Mesodermal cell (in vitro differentiated cells): ENCODE results near the gene ZNF689.
"Not testable (repeated sequence)": the region's sequence is repeated elsewhere in the genome, so short reads cannot be mapped to it uniquely, and the experiment has no call there.

Source experiments
- H3K27ac ChIP-seq: 2 replicates; pipeline ENCODE4 v1.7.0; 2013; ENCODE audit warnings: mild to moderate bottlenecking, low read depth, low read length, moderate library complexity; ENCODE audit not compliant: severe bottlenecking
- H3K36me3 ChIP-seq: 2 replicates; pipeline ENCODE4 v1.7.1; 2013; ENCODE audit warnings: mild to moderate bottlenecking, low read length, moderate library complexity; ENCODE audit not compliant: control insufficient read depth, insufficient read depth
- H3K4me1 ChIP-seq: one replicate; pipeline ENCODE4 v1.7.1; 2013; ENCODE audit warnings: mild to moderate bottlenecking, low read length; ENCODE audit not compliant: insufficient read depth, control insufficient read depth, poor library complexity, severe bottlenecking
- H3K4me3 ChIP-seq: 2 replicates; pipeline ENCODE4 v1.7.0; 2013; ENCODE audit warnings: low read length, control low read depth, mild to moderate bottlenecking; ENCODE audit not compliant: insufficient read depth, poor library complexity, severe bottlenecking; ENCODE audit errors: extremely low read depth
- H3K9me3 ChIP-seq: 2 replicates; pipeline ENCODE4 v1.7.1; 2013; ENCODE audit warnings: mild to moderate bottlenecking, low read length, moderate library complexity; ENCODE audit not compliant: control insufficient read depth
- WGBS, 2 experiments: methylation state at CpG; one replicate each; pipeline ENCODE4 v1.1.5; 2013; ENCODE audit warnings: missing lambda C conversion rate in 2 of 2; ENCODE audit not compliant: insufficient coverage in 2 of 2; 5-methylcytosine and 5-hydroxymethylcytosine counted together

The ZNF689 gene

DNA sequence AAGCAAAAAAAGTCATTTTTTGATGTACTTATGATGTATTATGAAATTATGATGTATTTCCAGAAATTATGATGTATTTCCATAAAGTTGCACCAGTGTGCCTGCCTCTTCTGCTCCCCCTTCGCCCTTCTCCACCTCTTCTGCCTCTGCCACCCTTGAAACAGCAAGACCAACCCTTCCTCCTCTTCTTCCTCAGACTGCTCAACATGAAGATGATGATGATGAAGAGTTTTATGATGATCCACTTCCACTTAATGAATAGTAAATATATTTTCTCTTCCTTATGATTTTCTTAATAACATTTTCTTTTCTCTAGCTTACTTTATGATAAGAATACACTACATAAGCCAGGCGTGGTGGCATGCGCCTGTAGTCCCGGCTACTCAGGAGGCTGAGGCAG, 17.3 kb downstream of the ZNF689 start:
- Histone ChIP-seq H3K4me1 (no peaks in the 10 kb centered on the region), H3K36me3 (peaks cover 15% of the 10 kb centered on the region), H3K9me3 (no peaks in the 10 kb centered on the region), H3K27ac (no peak overlapping the region), H3K4me3 (no peak overlapping the region)
- WGBS, 2 experiments, result 95 to 97% methylated on average over 3 of the region's 4 CpGs

DNA sequence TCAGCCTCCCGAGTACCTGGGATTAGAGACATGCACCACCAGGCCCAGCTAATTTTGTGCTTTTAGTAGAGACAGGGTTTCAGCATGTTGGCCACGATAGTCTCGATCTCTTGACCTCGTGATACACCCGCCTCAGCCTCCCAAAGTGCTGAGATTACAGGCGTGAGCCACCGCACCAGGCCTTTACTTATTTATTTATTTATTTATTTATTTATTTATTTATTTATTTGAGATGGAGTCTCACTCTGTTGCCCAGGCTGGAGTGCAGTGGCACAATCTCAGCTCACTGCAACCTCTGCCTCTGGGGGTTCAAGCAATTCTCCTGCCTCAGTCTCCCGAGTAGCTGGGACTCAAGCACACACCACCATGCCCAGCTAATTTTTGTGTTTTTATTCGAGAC, 19.3 kb downstream of the ZNF689 start:
- peaks cover 27% of the 10 kb centered on the region for H3K36me3 ChIP-seq
- 90 to 98% methylated on average over 1 to 6 of the region's 9 CpGs for WGBS, 2 experiments
- H3K27ac ChIP-seq, H3K9me3 ChIP-seq, H3K4me3 ChIP-seq, H3K4me1 ChIP-seq: not testable (repeated sequence)

DNA sequence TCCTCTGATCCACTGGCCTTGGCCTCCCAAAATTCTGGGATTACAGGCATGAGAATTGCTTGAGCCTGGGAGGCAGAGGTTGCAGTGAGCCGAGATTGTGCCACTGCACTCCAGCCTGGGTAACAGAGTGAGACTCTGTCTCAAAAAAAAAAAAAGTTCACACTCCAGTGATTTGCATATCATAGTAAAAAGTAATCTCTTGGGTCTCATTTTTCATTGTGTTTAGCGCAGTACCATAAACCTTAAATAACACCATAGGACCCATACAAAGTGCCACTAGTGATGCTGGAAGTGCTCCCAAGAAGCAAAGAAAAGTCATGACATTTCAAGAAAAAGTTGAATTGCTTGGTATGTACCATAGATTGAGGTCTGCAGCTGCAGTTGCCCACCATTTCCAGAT, 20.6 kb downstream of the ZNF689 start:
- H3K36me3 ChIP-seq, result peaks cover 24% of the 10 kb centered on the region
- not testable (repeated sequence) for H3K4me1 ChIP-seq, H3K9me3 ChIP-seq, H3K4me3 ChIP-seq, H3K27ac ChIP-seq
- WGBS, 2 experiments, result 100% methylated on average over 1 of the region's 2 CpGs

DNA sequence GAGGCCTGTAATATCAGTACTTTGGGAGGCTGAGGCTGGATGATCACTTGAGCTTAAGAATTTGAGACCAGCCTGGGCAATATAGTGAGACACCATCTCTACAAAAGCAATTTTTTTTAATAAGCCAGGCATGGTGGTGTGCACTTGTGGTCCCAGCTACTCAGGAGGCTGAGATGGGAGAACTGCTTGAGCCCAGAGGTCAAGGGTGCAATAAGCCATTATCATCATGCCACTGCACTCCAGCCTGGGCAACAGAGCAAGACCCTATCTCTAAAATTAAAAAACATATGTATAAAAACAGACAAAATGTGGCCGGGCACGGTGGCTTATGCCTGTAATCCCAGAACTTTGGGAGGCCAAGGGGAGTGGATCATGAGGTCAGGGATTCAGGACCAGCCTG, 21.5 kb downstream of the ZNF689 start:
- WGBS, 2 experiments, result no CpG with 5 or more reads among the region's 2 CpGs
- no peak overlapping the region for H3K4me3 ChIP-seq
- H3K4me1 ChIP-seq, result no peaks in the 10 kb centered on the region
- no peak overlapping the region for H3K27ac ChIP-seq
- H3K36me3 ChIP-seq, result peaks cover 31% of the 10 kb centered on the region
- H3K9me3 ChIP-seq, result no peaks in the 10 kb centered on the region

DNA sequence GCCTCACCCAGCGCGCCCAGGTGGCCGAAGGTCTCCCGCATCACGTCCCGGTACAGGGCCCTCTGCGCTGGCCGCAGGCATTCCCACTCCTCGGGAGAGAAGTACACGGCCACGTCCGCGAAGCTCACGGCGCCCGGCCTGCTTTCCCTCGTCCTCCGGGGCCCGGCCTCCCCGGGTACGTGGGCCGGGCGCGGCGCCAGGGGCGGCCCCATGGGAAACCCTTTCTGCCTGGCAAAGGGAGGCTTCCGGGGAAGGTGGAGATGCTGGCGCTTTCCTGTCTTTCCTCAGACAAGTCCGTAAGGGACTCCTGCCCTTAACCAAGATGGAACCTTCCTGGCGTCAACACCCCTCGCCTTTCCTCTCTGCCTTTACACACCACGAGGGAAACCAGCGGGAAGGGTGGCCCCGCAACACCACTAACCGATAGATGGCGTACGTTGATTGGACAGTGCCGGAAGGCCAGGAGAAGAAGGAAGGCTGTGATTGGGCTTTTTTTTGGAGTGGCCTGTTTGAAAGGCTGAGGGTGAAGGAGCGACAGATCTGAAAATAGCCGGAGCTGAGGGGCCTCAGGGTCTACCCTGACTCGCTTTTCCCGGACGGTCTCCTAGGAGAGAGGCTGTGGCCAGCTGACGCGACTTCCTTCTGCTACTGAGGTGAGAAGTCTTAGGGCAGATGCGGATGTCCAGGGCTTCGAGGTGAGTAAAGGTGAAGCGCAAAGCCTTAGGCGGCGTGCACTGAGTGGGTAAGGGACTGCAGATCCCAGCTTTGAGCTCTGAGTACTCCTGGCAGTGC, 24.6 kb downstream of the ZNF689 start, which contains the start of gene ZNF785:
Gene ZNF785 (minus strand): TSS at position 298 of the 792 bp plus-strand sequence. CDS start 86 bp downstream, at position 212.
- WGBS, 2 experiments, result 10 to 11% methylated on average over 41 to 45 of the region's 50 CpGs
- H3K9me3 ChIP-seq, result no peaks in the 10 kb centered on the region
- H3K4me1 ChIP-seq, result peaks cover 4% of the 10 kb centered on the region
- peak within 1 kb of the TSS; percentile 82 for H3K4me3 ChIP-seq
- peaks cover 59% of the 10 kb centered on the region for H3K36me3 ChIP-seq
- H3K27ac ChIP-seq, result peak within 1 kb of the TSS; percentile 79

DNA sequence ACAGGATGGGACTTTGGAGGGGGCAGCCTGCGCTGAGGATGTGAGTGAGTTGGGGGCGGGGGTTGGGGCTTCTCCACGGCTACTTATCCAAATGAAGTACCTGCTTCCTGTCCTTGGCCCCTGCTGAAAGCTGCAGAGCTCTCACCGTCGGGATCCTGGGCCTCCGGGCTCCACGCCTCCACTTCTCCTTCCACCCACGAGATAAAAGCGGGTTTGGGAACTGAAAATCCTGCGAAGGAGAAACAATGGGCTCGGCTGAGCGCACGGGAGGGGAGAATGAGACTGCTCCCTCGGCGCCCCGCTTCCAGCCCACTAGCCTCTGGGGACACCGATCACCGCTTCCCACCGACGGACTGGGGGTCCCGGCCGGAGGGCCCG, 25.2 kb downstream of the ZNF689 start:
- Histone ChIP-seq H3K4me3 (peak overlapping the region; percentile 82), H3K9me3 (no peaks in the 10 kb centered on the region), H3K27ac (peak overlapping the region; percentile 79), H3K4me1 (peaks cover 4% of the 10 kb centered on the region), H3K36me3 (peaks cover 59% of the 10 kb centered on the region)
- WGBS, 2 experiments, result 0 to 1% methylated on average over 6 to 14 of the region's 23 CpGs

DNA sequence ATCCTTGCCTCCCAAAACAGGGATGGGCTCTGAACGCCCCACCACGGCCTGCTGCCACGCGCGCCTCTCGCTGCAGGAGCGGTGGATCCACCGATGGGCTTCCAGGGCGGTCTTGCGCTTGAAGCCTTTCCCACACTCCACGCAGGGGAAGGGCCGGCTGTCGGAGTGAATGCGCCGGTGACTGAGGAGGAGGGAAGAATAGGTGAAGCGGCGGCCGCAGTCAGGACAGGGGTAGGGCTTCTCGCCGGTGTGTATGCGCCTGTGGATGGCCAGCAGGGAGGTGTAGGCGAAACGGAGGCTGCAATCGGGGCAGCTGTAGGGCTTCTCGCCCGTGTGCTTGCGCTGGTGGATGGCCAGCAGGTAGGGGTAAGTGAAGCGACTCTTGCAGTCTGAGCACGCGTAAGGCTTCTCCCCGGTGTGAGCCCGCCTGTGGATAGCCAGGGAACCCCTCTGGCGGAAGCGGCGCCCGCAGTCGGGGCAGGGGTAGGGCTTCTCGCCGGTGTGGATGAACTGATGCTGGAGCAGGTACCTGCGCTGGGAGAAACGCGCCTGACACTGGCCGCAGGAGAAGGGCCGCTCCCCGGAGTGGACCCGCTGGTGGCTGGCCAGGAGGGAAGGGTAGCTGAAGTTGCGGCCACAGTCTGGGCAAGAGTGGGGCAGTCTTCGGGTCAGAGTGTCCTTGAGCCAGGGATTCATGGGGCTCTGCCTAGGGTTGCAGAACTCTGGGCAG, 27.4 kb downstream of the ZNF689 start:
- H3K4me1 ChIP-seq, result peaks cover 4% of the 10 kb centered on the region
- H3K9me3 ChIP-seq, result no peaks in the 10 kb centered on the region
- H3K36me3 ChIP-seq, result peaks cover 59% of the 10 kb centered on the region
- WGBS, 2 experiments, result 97 to 98% methylated on average over 45 of the region's 48 CpGs
- H3K4me3 ChIP-seq, result no peak overlapping the region
- H3K27ac ChIP-seq, result no peak overlapping the region

DNA sequence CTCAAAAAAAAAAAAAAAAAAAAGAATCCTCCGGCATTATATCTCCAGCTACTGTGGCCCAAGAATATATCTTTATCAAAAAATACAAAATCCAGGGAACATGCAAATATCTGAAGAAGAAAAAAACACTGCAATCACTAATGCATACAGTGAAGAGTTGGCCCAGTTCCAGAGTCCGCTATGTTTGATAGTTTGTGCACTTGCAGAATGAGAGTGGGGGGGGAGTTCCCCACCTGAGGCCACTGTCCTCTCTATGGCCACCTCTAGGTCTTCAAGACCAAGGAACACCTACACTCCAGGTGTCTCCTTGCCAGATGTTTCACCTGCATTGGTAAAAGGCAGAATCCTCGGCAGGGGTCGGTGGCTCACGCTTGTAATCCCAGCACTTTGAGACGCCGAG, 28.7 kb downstream of the ZNF689 start:
- Histone ChIP-seq H3K9me3 (no peaks in the 10 kb centered on the region), H3K36me3 (peaks cover 56% of the 10 kb centered on the region), H3K4me1 (peaks cover 4% of the 10 kb centered on the region), H3K27ac (no peak overlapping the region), H3K4me3 (no peak overlapping the region)
- 100% methylated on average over 5 of the region's 7 CpGs for WGBS, 2 experiments

DNA sequence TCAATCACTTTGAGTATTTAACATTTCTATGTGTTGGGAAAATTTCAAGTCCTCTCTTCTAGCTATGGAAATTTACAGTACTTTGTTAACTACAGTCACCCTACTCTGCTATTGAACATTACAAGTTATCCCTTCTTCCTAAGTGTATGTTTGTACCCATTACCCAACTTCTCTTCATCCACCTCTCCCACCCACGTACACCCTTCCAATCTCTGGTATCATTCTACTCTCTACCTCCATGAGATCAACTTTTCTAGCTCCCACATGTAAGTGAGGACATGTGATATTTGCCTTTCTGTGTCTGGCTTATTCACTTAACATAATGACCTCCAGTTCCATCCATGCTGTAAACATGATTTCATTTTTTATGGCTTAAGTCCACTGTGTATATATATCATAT, 35.5 kb downstream of the ZNF689 start:
- 80 to 100% methylated on average over 1 of the region's 1 CpG for WGBS, 2 experiments
- H3K27ac ChIP-seq, result no peak overlapping the region
- peaks cover 19% of the 10 kb centered on the region for H3K36me3 ChIP-seq
- peaks cover 11% of the 10 kb centered on the region for H3K4me1 ChIP-seq
- H3K4me3 ChIP-seq, result no peak overlapping the region
- no peaks in the 10 kb centered on the region for H3K9me3 ChIP-seq

DNA sequence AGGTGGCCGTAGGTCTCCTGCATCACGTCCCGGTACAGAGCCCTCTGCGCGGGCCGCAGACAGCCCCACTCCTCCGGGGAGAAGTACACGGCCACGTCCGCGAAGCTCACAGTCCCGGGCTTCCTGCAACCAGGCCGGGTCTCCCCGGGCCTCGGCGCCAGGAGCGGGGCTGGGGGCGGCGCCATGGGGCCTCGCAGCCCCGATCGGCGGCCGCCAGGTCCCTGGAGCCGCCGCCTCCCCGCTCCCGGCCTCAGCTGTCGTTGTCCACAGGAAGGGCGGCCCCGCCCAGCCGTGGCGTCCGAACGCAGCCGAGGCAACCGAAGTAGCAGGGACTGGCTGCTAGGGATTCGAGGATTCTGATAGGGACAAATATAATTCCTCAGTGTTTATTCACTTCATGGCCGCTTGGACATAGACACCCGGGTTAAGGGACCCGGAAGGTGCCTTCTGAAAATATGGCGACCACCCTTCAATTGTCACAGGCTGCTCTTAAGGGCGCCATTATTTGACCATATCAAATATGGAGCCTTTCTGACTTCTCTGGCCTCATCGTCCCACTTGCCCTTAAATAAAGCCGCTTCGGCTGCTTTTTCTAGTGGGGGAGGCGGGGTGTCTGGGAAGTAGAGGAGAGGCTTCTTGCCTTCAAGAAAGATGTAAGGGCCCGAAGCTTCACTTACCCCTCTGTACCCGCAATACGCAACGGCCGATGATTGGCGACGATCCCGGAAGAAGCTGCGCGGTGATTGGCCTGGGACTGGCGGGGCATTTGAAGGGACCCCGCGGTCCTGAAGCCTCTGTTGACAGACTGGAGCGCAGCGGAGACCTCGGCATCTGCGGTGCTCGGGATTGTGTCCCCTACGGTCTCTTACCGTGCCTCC, 38.5 kb downstream of the ZNF689 start, which contains the start of gene ZNF688:
Gene ZNF688 (minus strand): TSS at position 270 of the 878 bp plus-strand sequence. CDS start 85 bp downstream, at position 185.
- peaks cover 1% of the 10 kb centered on the region for H3K36me3 ChIP-seq
- peak within 1 kb of the TSS; percentile 53 for H3K4me3 ChIP-seq
- H3K27ac ChIP-seq, result peak within 1 kb of the TSS; percentile 86
- H3K9me3 ChIP-seq, result no peaks in the 10 kb centered on the region
- whole genome bisulfite sequencing, 2 experiments, result 0 to 1% methylated on average over 47 to 48 of the region's 67 CpGs
- H3K4me1 ChIP-seq, result peaks cover 11% of the 10 kb centered on the region
